HG03571 (cell line): Measurements from ENCODE around the gene MGST1.

Source experiments
- ATAC-seq: cut with Tn5 transposase; IDR thresholded peaks from one replicate; pipeline ENCODE4 v1.9.1; 2021; ENCODE audit not compliant: unreplicated experiment

The MGST1 gene

DNA sequence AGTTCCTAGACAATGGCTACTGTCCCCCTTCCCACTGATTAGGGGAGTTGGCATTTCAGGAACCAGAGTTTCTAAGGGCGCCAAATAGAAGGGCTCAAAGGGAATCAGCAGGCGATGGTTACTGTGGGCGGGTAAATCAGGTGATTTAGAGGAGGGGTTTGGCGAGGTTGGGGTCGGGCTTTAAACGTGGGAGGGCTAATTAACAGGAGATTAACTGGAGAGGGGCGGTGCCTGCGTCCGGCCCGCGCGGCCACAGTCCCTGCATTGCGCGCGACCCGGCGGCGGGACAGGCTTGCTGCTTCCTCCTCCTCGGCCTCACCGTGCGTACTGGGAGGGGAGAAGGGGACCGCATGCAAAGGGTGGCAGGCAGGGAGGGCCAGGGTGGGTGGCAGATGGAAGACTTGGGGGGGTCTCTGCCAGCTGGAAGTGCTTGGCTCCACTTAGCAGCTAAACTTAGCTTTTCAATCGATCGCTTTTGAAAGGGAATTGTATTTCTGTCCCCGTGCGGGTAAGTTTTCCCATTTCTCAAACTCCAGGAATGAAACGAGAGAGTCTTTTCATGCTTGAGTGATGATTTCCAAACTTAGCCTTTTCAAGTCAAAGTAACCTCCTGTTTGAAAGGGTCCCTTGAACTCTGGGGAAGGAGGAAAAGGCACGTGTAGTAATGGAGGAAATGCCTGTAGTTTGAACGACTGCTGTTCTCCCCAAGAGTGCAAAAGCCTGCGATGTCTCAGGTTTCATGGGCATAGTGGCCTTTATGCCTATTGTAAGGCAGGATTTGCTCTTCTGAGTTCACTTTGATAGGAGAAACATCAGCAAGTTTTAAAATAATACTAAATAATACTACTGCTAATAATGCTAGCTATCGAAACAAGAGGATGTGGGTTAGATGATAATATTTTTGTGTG lies at the start of gene MGST1:
TSS of gene MGST1 (plus strand) at position 255 of the 908 bp plus-strand sequence. CDS start 6,608 bp downstream, outside the sequence.
- no peak for ATAC-seq

DNA sequence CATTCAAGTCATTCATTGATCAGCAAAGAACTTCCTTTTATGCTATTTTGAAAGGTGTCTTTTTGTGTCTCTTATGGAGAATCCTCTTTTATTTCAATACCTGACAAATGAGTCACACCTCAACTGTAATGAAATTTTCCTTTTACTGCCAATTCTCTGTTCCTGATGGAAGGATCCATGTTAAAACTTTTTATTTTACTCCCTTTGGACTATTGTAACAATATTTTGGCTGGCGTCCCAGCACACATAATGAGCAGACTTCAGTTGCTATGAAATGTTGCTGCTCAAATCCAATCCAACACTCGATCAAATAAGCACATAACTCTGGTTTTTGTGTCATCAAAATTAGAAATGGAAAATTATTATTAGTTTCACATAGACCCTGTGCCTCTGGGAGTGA lies 48.0 kb upstream of the MGST1 start:
- ATAC-seq, result no peak

- ATAC-seq, result no peak
Measured at GRCh38 chr12:16300122-16300521, 47.3 kb upstream of the MGST1 start.

DNA sequence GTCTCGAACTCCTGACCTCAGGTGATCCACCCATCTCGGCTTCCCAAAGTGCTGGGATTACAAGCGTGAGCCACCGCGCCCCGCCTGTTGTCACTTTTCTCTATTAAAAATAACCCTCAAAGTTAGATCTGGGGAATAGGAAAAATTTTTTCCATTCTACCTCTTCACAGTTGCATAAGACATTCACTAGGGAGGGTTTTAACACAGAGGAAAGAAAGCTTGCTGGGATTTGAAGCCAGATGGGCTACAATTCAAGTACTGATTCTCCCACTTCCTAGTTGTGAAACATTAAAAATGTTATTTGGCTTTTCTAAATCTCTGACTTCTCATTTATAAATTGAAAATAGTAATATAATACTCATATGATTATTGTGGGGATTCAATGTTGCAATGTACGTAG lies 46.7 kb upstream of the MGST1 start:
- no peak for ATAC-seq

GRCh38 chr12:16303939-16304338 lies 43.5 kb upstream of the MGST1 start:
- ATAC-seq, result no peak

GRCh38 chr12:16307856-16308475 lies 39.5 kb upstream of the MGST1 start:
- ATAC-seq, result no peak

GRCh38 chr12:16310934-16311333 lies 36.5 kb upstream of the MGST1 start:
- ATAC-seq, result no peak

DNA sequence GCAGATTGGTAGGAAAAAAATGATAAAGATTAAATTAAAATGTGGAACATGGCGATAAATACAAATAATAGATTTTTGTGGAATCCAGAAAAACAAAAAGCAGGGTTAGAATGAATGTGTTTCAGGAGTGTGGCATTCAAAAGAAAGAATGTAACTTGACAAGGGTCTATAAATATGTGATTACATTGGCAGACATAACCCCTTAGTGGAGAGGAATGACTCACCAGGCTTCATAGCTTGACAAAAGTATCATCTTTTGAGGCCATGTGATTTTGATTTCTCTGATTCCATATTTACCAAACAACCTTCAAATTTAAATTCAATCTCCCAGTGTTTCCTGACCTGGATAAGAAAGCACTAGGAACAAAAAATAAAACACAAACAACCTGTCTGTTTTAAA lies 24.4 kb upstream of the MGST1 start:
- ATAC-seq, result no peak

DNA sequence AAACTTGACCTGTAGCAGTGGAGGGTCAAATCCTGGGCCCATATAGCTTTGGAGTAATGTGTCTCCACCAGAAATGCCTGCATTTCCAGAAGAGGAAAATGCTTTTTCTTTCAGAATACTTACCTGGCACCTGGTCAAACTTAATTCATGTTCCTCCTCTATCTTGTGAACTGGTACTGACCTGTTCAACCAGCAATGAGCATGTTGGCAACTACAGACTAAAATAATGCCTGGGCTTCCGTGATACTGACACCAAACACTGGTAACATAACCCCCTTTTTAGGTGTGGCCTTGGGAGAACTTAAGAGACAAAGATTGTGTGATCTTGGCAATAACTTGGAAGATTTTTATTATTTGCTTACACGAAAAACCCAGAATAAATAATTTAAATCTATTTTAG lies 23.8 kb upstream of the MGST1 start:
- no peak for ATAC-seq

- no peak for ATAC-seq
Measured at GRCh38 chr12:16324272-16324671, 23.2 kb upstream of the MGST1 start.

DNA sequence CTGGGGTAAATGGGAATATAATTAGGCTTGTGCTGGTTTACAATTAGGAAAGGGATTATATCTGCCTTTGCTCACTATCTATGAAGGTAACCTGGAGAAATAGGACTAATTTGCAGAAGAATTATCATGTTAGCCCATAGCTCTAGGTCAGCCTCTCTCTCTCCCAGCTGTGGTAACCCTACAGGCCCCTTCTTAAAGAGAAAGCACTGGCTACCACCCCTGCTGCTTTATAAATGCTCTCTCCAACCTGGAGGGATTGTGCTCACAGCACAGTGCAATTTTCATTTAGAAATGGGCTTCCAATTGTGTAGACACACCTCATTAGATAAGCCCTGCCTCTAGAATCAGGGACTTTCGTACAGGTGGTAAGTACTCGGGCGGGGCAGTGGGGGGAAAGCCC lies 22.7 kb upstream of the MGST1 start:
- no peak for ATAC-seq

DNA sequence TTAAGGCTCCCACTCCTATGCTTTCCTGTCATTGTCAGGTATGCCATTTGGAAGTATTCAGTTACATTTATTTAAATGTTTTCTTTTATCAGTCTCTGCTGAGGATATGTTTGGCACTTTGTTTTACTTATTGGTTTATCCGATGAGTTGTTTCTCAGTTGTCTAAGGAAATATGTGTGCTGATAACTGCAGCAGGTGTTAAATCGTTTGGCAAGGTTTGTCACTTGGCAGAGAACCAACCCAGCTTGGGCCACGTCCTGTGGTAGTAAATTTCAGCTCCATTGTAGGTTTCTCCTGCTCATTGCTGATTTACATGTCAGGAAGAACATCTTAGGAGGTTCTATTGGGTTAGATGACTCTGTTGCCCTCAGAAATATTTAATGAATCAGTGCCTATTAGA lies 22.0 kb upstream of the MGST1 start:
- no peak for ATAC-seq

GRCh38 chr12:16327963-16328362 lies 19.5 kb upstream of the MGST1 start:
- no peak for ATAC-seq

DNA sequence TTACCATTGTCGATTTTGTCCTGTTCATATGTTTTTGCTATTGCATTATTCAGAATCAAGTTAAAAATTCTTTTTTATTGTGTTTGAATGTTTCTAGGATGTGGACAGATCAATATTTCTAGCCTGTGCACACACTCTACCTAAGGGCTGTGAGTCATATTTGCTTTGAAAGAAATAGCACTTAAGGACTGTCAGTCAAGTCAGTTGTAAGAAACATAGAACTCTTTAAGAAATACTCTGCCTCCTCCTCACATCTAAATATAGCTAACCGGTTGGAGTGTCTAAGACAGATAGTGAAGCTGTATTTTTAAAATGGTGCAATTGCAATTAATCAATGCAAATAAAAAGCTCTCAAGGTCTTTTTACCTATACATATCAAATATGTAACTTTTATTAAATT lies 17.9 kb upstream of the MGST1 start:
- ATAC-seq, result no peak

DNA sequence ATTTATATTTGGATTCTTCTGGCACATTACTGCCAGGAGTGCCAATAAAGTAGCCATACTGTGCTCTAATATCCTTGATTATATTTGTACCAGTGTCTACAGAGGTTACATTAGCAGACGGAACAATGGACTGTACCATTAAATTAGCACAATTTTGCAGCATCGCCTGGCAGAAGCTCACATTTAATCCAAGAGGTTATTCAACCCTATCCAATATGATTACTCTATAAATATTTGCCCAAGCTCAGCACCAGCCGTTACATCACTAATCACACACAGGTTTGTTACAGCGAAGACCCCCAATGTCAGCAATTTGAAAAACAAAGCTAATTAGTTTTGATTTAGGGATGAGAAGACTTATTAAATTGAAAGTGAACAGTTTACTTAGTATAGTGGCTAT lies 16.9 kb upstream of the MGST1 start:
- ATAC-seq, result no peak

DNA sequence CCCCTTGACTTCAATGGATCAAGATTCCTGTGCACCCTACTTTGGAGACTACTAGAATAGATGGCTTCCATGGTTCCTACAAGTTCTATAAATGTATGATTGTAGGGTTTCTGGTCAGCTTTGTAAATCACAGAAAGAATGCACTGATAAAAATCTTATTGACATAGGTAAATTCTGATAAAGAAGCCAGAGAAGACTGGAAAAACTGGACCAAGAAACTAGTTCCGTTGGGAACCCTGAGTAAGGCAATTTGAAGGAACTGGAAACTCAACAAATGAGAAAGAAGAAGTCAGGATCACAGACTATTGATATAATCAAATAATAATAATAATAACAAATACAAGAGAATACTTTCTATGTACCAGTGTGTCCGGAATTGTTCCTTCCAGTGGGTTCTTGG lies 15.4 kb upstream of the MGST1 start:
- no peak for ATAC-seq

DNA sequence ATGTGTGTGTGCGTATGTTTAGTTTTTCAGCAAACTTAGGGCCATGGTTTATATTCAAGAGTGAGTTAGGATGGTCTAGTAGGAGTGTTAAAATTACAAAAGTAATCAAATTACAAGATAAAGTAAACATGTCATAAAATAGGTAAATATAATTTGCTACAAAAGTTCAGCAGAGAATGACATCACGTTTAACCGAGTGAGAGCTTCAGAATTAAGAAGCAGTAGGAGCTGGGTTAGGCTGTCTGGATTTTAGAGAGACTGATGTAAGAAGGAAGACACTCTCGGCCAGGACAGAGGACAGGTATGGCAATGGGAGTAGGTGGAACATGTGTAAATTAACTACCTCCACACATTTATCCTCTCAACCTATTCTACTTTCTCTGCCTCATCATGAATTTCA lies 11.6 kb upstream of the MGST1 start:
- ATAC-seq, result no peak

GRCh38 chr12:16344269-16344668 lies 3.2 kb upstream of the MGST1 start:
- no peak for ATAC-seq

- ATAC-seq, result no peak
Measured at GRCh38 chr12:16345105-16345504, 2.3 kb upstream of the MGST1 start.

DNA sequence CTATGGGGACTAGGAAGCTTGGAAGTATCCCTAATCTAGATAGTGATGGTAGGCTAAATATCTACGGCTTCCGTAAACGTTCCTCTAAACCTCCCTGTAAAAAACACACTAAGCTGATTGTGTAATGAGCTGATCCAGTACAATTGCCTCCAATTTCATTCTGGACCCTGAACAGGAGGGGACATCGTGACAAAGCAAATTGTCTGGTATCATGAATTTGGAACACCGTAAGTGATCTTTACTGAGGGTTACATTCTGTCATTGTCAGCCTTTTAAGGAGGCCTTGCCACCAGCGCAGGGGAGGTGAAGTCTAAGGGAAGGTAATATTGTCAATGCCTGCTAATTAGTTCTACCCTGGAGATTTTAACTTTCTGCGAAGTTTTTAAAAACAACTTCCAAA lies 487 bp upstream of the MGST1 start:
- ATAC-seq, result no peak

- ATAC-seq, result no peak
Measured at GRCh38 chr12:16348435-16349130, 1.1 kb downstream of the MGST1 start.

- no peak for ATAC-seq
Measured at GRCh38 chr12:16349131-16349460, 1.7 kb downstream of the MGST1 start.
